NT2/D1 (cell line): ENCODE data around the gene UBR2.

Source experiments
- YY1 ChIP-seq: IDR thresholded peaks from 2 replicates; pipeline ENCODE4 v1.6.1; 2011; ENCODE audit not compliant: insufficient read length, insufficient read depth
- ZNF274 ChIP-seq: IDR thresholded peaks from 2 replicates; pipeline ENCODE4 v1.6.1; 2011; ENCODE audit warnings: mild to moderate bottlenecking, low read depth, low read length

GRCh38 chr6:42547407-42548329 is 16.2 kb upstream of the UBR2 start:
- TF ChIP-seq ZNF274 = no peak
- no peak for TF ChIP-seq YY1
